Measurements from ENCODE around the gene FSTL3.

DNA sequence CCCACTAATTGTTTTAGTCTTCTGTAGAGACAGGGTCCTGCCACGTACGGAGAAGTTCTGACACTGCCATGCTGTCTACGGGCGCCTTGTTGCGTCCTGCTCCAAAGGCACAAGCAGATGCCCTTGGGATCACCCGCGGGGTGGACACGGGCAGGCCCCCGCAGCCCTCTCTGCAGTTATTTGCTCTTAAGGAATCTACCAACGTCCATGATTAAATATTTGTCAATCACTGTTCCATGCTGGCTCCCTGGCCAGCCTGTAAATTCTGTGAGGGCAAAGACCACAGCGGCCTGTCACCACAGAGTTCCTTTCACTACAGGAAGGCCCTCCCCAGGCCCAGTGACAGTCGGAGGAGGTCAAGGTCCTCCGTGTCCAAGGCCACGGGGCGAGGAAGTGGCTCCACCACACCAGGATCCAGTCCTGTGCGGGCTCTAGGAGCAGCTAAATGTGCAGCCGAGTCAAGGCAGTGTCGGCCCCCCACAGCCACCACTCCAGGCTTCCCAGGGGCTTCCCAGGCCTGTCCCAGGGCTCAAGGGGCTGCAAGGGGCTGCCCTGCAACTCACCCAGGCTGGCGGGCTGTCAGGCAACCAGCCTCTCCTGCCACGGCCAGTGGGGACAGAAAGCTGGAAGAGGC, 15.3 kb upstream of the FSTL3 start:
- TF ChIP-seq, protein P1, sequence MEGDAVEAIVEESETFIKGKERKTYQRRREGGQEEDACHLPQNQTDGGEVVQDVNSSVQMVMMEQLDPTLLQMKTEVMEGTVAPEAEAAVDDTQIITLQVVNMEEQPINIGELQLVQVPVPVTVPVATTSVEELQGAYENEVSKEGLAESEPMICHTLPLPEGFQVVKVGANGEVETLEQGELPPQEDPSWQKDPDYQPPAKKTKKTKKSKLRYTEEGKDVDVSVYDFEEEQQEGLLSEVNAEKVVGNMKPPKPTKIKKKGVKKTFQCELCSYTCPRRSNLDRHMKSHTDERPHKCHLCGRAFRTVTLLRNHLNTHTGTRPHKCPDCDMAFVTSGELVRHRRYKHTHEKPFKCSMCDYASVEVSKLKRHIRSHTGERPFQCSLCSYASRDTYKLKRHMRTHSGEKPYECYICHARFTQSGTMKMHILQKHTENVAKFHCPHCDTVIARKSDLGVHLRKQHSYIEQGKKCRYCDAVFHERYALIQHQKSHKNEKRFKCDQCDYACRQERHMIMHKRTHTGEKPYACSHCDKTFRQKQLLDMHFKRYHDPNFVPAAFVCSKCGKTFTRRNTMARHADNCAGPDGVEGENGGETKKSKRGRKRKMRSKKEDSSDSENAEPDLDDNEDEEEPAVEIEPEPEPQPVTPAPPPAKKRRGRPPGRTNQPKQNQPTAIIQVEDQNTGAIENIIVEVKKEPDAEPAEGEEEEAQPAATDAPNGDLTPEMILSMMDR (IDR thresholded peaks at IDR 0.05 in 4 of 5, conservative IDR thresholded peaks at IDR 0.05 in 1 of 5): no peak
- TF ChIP-seq POLR2A (IDR thresholded peaks at IDR 0.05): no peak
